HT-29 (cell line): ENCODE data around the gene RHOBTB1. TPM values are rescaled to one million over a fixed set of nuclear protein-coding genes. Genes with fewer than 3 reads are reported as not detected.

Experiments
- DNase-seq: peaks from one replicate; pipeline ENCODE4 v3.0.0-alpha.2; 2015; ENCODE audit warnings: low spot score
- total RNA-seq: library from RNA; depleted of rRNA; stranded (reverse); fragments of >200 nt; shearing (Covaris generic); gene quantifications from 2 replicates; pipeline ENCODE4 v1.2.3, GENCODE V29; 2014

RHOBTB1 gene
- total RNA-seq, 1 experiment from 2014 or later: 1.3 TPM

- no peak for DNase-seq
Measured at GRCh38 chr10:60942134-60942787, 1.7 kb downstream of the RHOBTB1 start.

- DNase-seq: no peak
Measured at GRCh38 chr10:60940446-60940845, 3.5 kb downstream of the RHOBTB1 start.

- DNase-seq: no peak
Measured at GRCh38 chr10:60937784-60938654, 6.0 kb downstream of the RHOBTB1 start.

GRCh38 chr10:60937022-60937421 is 7.0 kb downstream of the RHOBTB1 start:
- DNase-seq: no peak

- DNase-seq: no peak
Measured at GRCh38 chr10:60934215-60935175, 9.5 kb downstream of the RHOBTB1 start.

GRCh38 chr10:60932756-60933155 is 11.2 kb downstream of the RHOBTB1 start:
- DNase-seq: no peak

- DNase-seq: no peak
Measured at GRCh38 chr10:60930237-60930636, 13.7 kb downstream of the RHOBTB1 start.

GRCh38 chr10:60921633-60922032 is 22.4 kb downstream of the RHOBTB1 start:
- no peak for DNase-seq

- no peak for DNase-seq
Measured at GRCh38 chr10:60920479-60920878, 23.5 kb downstream of the RHOBTB1 start.

GRCh38 chr10:60919551-60919950 is 24.4 kb downstream of the RHOBTB1 start:
- no peak for DNase-seq

GRCh38 chr10:60917331-60918280 is 26.4 kb downstream of the RHOBTB1 start:
- DNase-seq: no peak

GRCh38 chr10:60916025-60916424 is 28.0 kb downstream of the RHOBTB1 start:
- DNase-seq: peak; percentile 15

GRCh38 chr10:60914690-60915141 is 29.3 kb downstream of the RHOBTB1 start:
- no peak for DNase-seq

GRCh38 chr10:60913657-60914056 is 30.3 kb downstream of the RHOBTB1 start:
- no peak for DNase-seq

GRCh38 chr10:60913071-60913470 is 30.9 kb downstream of the RHOBTB1 start:
- DNase-seq: no peak

- no peak for DNase-seq
Measured at GRCh38 chr10:60911715-60912114, 32.3 kb downstream of the RHOBTB1 start.

- DNase-seq: no peak
Measured at GRCh38 chr10:60911216-60911615, 32.8 kb downstream of the RHOBTB1 start.

GRCh38 chr10:60910543-60910942 is 33.4 kb downstream of the RHOBTB1 start:
- no peak for DNase-seq

GRCh38 chr10:60908896-60909295 is 35.1 kb downstream of the RHOBTB1 start:
- DNase-seq: no peak

- DNase-seq: no peak
Measured at GRCh38 chr10:60908031-60908430, 36.0 kb downstream of the RHOBTB1 start.

GRCh38 chr10:60907236-60907635 is 36.7 kb downstream of the RHOBTB1 start:
- DNase-seq: no peak
